Right hindlimb (tissue), 1 donor: ENCODE results near the gene PUS1.

Source experiments
- DNase-seq: peaks from one replicate; pipeline ENCODE4 v3.0.0-alpha.2; 2018

PUS1 gene

DNA sequence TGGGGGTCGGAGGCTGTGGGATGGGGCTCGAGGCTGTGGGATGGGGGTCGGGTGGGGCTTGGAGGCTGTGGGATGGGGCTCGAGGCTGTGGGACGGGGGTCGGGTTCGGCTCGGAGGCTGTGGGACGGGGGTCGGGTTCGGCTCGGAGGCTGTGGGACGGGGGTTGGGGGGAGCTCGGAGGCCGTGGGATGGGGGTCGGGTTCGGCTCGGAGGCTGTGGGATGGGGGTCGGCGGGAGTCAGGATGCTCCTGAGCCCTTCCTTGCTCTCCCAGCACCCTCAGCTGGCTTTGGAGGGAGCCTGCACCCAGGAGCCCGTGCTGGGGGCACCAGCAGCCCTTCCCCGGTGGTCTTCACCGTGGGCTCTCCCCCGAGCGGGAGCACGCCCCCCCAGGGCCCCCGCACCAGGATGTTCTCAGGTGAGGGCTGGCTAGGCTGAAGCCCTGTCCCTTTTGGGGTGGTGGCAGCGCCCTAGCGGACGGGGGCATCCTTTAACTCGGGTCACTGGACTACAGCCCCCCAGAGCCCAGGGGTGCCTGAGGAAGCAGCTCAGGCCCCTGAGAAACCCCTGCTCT lies 11.9 kb upstream of the PUS1 start:
- DNase-seq = no peak

DNA sequence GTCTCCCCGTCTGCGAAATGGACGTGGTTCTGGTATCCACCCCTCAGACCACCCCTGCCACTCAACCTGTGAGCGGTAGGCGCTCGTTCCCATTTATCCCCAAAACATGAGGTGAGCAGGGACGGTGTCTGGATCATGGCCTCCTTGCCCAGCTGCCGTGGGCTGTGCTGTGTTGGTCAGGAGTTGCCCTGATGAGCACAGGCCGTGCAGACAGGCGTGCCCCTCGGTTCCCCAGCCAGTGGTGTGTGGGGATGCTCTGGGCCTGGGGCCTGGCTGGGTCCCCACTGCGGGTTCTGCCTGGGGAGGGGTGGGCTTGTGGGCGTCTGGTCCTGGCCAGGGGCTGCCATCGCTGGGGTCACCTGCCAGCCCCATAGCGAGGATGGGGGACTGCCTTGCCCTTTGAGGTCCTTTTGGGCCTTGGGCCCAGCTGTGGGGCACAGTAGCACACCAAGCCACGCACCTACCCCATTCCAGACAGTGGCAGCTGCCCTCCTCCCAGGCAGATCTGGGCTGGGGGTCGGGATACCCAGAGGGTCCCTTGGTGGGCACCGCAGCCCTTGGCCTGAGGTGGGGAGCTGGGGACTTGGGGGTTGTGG lies 11.3 kb upstream of the PUS1 start:
- DNase-seq = no peak

DNA sequence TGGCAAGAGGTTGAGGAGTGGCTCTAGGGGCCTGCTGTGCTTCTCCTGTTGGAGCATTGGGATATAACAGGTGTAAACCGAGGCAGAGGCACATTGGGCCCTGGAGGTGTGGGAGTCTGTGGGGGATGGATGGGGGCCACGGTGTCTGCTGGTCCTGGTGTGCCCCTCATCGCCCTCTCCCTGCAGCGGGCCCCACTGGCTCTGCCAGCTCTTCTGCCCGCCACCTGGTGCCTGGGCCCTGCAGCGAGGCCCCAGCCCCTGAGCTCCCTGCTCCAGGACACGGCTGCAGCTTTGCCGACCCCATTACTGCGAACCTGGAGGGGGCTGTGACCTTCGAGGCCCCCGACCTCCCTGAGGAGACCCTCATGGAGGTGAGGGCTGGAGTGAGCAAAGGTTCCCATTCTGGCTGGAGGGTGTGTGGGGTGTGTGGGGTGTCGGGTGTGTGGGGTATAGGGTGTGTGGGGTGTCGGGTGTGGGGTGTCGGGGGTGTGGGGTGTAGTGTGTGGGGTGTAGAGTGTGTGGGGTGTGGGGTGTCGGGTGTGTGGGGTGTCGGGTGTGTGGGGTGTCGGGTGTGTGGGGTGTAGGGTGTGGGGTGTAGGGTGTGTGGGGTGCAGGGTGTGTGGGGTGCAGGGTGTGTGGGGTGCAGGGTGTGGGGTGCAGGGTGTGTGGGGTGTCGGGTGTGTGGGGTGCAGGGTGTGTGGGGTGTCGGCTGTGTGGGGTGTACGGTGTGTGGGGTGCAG lies 10.6 kb upstream of the PUS1 start:
- no peak for DNase-seq

GRCh38 chr12:131919051-131919347 lies 10.1 kb upstream of the PUS1 start:
- no peak for DNase-seq

- DNase-seq = no peak
Measured at GRCh38 chr12:131919366-131920156, 9.5 kb upstream of the PUS1 start.

GRCh38 chr12:131920157-131920508 lies 8.9 kb upstream of the PUS1 start:
- no peak for DNase-seq

- no peak for DNase-seq
Measured at GRCh38 chr12:131920902-131921840, 7.9 kb upstream of the PUS1 start.

DNA sequence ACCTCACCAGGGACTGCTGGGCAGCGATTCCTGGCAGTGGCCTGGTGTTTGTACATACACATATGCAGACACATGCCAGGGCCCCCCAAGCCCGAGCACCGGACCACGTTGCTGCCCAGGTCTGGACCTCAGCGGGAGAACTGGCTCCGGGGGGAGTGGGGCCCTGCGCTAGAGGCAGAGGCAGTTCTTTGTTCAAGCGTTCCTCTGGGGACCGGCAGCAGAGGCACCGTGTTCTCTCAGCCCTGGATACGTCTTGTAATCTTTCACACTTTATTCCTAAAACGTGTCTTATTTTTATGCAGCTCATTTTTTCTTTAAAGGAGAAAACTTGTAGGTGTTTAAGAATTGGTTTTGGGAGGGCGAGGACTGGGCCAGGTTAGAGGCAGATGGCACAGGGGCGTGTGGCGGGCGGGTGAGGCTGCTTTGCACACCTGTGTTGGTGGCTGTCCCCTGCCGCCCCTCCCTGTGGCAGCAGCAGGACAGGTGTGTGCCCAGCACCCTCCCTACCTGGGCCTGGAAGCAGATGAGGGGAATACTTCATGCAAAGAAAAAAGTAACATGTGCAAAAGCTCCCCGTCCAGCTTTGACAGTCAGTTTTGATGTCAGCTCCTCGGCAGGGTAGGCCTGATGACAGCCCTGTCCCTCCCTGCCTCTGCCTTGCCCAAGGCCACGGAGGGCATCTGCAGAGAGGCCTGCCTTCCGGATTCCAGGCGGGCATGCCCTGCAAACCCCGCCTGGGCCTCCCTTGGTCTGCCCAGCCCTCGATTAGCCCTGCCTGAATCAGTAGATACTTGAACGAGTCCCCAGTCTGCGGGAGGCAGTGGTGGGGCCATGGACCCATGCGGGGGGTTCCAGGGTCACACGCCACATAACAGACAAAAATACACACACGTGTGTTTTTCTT lies 7.0 kb upstream of the PUS1 start:
- DNase-seq = no peak

DNA sequence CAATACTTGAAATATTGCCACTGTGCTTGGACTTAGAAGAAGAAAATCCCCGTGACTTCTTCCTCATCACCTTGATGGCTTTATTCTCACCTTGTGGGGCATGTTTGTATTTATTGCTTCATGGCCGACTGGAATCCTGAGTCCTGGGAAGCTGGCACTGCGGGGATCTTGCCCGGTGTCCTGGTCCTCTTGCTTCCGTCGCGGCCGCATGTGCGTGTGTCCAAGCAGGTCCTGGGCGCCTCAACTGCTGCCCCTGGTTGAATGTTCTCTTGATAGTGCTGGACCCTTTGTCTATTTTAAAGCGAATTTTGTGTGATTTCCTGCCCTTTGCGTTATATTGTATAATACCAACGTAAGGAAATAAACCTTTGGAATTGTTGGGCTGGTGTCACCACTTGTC lies 6.3 kb upstream of the PUS1 start:
- no peak for DNase-seq

- no peak for DNase-seq
Measured at GRCh38 chr12:131923260-131923659, 5.8 kb upstream of the PUS1 start.

GRCh38 chr12:131927110-131928079 lies 1.7 kb upstream of the PUS1 start:
- DNase-seq = no peak

GRCh38 chr12:131928080-131928710 lies 881 bp upstream of the PUS1 start:
- DNase-seq = no peak

DNA sequence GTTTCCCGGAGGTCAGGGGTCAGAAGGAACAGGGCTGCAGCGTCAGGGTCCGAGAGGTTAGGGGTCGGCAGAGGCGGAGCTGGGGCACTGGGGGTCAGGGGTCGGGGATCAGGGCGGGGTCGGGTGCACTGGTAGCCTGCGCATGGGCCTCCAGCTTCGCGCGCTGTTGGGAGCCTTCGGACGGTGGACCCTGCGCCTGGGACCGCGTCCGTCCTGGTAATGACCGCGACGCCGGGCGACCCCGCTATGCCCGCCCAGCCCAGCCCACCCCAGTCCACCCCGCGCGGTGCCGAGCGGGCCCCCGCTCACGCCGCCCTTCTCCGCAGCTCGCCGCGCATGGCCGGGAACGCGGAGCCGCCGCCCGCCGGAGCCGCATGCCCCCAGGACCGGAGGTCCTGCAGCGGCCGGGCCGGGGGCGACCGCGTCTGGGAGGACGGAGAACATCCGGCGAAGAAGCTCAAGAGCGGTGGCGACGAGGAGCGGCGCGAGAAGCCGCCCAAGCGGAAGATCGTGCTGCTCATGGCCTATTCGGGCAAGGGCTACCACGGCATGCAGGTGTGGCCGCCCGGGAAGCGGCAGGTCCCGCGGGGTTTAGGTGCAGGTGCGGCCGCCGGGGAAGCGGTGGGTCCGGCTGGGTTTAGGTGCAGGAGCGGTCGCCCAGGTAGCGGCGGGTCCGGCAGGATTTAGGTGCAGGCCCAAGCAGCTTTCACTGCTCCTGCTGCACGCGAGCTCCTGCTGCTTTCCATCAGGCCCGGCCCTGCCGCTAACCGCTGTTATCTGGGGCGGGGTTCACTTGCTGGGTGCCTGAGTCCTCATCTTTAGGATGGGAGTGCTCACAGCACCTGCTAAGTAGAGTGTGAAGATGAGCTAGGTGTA lies 743 bp downstream of the PUS1 start:
- DNase-seq = no peak

GRCh38 chr12:131930510-131930909 lies 1.4 kb downstream of the PUS1 start:
- no peak for DNase-seq

- DNase-seq = no peak
Measured at GRCh38 chr12:131933387-131933786, 4.3 kb downstream of the PUS1 start.

- no peak for DNase-seq
Measured at GRCh38 chr12:131934535-131934934, 5.5 kb downstream of the PUS1 start.

DNA sequence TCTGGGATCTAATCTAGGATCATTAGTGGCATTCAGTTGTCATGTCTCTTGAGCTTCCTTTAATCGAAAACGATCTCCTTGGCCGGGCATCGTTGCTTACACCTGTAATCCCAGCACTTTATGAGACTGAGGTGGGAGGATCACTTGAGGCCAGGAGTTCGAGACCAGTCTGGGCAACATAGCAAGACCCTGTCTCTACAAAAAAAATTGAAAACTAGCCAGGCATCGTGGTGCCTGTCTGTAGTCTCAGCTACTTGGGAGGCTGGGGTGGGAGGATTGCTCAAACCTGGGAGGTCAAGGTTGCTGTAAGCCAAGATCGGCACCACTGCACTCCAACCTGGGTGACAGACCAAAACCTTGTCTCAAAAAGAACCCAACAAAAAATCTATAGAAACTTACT lies 9.0 kb downstream of the PUS1 start:
- no peak for DNase-seq

GRCh38 chr12:131939007-131939406 lies 9.9 kb downstream of the PUS1 start:
- DNase-seq = no peak

- no peak for DNase-seq
Measured at GRCh38 chr12:131940141-131940547, 11.1 kb downstream of the PUS1 start.
